AML-193 (cell line): ENCODE results near the gene RBMS1.

Experiments used
- DNase-seq, 2 experiments: peaks; one replicate each; lab custom pipeline; 2025; lab: John Stamatoyannopoulos, UW

RBMS1 gene

GRCh38 chr2:160493227-160494028 is at the start of gene RBMS1:
Gene RBMS1, minus strand, starts transcription at chr2:160493807. Its CDS starts 444 bp downstream, at chr2:160493363.
- no peak for DNase-seq

DNA sequence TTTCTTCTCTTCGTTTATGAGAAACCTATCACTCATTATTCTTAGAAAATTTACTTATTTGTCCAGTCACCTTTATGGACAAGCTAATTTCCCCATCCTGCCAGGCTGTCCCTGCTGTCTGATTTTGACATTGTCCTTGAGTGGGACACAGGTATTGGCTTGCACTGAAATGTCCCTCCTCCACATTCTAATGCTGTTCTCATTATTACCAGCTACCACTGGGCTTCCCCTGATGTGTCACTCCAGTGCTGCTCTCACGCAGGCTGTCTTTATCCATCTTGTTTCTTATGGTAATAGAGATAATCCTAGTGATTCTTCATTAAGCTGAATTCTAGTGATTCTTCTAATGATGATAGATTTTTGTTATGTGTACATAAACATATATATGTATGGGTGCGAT is 48.1 kb upstream of the RBMS1 start:
- no peak for DNase-seq

DNA sequence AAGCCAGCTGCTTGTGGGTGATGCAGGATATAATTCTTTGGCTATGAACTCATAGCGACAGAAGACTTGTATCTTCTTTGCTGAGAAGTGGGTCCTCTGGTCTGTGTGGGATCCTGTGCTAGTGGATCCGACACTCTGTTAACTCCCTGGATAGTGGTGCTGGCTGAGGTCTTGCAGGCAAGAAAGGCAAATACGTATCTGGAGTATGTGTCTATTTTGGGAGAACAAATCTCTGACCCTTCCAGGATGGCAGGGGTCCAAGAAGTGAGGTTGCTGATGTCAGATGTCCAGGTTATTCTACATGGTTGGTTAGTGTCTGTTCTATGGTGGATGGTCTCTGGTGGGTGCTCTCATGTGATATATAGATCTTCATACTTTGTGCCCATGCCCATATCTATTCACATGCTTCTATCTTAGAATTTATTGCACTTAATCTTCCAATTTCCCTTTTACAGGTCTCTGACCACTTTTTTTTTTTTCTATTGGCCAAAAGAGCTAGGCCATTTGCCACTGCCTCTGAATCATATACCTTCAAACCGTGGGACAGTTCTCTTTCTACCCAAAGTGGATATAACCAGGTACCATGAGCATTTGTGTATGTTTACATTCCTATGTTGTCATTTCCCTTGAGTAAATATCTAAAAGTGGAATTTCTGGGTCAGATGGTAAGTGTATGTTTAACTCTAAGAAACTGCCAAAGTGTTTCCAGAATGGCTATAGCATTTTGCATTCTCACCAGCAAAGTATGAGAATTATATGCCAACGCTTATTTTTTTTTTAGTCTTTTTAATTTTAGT is 45.1 kb upstream of the RBMS1 start:
- DNase-seq = no peak

DNA sequence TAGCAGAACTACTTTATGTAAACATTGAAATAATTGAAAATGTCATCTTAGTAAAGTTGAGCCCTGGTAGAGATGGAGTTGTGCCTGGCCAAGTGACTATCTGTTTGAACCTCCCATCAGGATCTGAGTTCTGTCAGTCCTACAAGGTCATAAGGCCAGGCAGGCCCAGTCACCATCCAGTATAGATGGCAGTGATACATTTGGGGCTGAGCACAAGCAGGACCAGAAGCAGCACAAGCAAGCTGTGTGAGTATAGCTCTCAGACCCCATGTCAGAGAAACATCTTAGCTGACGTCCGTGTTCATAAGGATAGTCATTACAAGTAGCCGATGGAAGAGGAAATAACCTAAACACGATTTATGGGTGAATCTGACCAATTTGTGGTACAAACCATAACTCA is 44.5 kb upstream of the RBMS1 start:
- DNase-seq = no peak

- no peak for DNase-seq
Observed at GRCh38 chr2:160534996-160535395, 41.4 kb upstream of the RBMS1 start.

DNA sequence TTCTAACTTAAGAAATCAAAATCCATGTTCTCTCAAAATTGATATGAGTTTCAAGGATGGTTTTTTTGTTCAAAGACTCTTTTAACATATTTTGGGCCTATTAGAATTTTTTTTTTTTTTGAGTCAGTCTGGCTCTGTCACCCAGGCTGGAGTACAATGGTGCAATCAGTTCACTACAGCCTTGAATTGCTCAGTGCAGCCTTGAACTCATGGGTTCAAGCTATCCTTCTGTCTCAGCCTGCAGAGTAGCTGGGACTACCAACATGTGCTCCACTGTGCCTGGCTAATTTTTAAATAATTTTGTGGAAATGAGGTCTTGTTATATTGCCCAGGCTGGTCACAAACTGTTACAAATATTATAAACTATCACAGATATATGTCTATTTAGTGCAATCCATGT is 40.6 kb upstream of the RBMS1 start:
- DNase-seq = no peak

DNA sequence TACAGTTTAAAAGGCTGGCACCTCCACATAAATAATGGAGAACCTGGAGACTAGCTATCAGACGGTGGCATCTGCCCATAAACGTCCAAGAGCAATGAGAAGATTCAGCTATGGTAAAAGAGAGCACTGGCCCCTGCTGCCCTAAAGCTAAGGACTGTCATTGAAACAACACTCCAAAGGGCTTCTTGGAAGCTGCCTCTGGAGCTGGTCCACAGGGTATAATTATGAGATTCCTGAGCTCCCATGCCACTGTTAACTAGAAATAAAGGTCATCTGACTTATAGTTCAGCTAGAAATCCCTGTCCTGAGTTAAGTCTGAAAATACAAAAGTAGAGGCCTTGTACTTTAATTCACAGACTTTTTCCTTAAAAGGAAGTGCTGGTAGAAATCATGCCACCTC is 39.9 kb upstream of the RBMS1 start:
- no peak for DNase-seq

DNA sequence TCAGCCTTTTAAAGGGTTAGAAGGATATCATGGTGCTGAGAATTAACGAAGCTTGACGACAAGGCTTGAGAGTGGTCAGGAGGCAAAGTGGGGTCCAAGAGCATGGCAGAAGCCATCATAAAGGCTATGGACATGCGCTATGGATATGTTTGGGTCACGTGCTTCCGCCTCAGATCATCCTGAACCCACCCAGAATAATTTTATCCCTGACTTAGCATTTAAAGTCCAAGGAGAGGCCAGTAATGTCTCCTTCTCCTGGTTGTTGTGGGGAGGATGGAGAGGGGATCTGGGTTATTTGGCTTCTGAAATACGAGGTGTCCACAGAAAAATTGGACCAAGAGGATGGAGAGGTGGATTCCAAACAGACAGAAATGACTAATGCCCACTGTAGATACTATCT is 38.8 kb upstream of the RBMS1 start:
- no peak for DNase-seq

DNA sequence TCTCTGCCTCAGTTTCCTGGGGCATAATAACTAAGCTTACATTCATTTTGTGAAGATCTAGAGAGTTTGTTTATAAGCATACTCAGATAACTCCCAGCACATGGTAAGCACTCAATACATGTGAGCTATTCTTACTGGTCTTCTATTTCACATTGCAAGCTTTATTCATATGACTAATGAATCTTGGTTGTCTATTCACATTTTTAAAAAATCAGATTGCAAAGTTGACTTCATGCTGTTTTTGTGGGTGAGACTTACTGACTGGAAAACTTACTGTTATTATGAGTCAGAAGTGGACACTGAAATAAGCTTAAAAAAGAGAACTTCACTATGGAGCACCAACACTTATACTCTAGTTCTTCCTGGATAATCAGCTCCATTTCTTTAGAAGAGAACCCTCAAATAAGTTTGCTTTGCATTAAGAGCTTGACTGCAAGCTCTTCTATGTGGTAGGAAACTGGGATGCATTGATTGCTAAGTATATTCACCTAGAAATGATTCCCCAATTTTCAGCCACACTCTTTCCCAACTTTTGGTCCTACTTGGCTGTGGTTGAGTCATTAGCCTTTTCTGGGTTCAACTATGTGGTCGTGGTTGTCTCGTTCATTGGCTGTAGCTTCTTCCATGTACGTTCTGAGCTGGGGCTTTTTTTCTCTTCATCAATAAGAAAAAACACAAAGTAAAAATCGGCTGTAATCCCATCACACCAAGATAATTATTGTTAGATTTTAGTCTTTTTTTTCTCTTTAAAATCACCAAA is 29.5 kb upstream of the RBMS1 start:
- DNase-seq = peak; percentile 3 to 6

- no peak for DNase-seq
Observed at GRCh38 chr2:160517731-160518130, 24.1 kb upstream of the RBMS1 start.

DNA sequence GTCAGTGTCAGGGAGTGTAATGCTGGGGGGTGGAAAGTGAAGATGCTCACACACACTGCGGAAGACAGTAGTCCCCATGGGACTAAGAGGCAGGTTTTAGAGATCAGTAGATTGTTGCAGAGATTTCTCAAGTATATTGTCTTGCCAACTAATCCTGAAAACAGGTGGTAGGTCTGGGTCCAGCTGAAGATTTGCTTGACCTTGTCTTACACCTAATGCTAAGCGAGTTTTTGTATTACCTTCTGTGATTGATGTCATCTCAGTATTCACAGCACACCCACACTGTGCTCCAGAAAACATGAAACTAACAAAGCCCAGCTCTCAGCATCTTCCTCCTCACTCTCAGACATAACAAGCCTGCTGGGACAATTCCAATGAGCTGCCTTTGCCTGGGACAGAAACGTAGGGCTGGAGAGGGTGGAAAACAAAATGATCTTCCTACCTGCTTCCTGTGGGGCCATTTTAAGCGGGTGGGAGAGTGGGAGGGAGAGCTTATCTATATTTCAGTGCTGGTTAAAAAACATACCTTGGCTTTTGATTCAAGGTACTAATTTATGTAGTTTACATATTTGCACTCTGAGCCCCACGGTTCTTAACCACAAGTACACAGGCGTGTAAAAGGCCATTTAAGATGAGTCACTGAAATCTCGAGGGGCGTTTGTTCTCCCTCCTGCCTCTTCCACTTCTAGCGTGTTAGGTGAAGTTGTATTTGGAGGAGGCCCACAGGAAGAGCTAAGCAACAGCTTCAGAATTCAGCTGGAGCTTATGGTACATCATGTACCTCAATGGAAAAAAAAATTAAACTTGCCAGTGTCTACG is 23.1 kb upstream of the RBMS1 start:
- DNase-seq = no peak

GRCh38 chr2:160515120-160515519 is 21.5 kb upstream of the RBMS1 start:
- DNase-seq = no peak

GRCh38 chr2:160513120-160513519 is 19.5 kb upstream of the RBMS1 start:
- DNase-seq = no peak

GRCh38 chr2:160512491-160512890 is 18.9 kb upstream of the RBMS1 start:
- DNase-seq = no peak

DNA sequence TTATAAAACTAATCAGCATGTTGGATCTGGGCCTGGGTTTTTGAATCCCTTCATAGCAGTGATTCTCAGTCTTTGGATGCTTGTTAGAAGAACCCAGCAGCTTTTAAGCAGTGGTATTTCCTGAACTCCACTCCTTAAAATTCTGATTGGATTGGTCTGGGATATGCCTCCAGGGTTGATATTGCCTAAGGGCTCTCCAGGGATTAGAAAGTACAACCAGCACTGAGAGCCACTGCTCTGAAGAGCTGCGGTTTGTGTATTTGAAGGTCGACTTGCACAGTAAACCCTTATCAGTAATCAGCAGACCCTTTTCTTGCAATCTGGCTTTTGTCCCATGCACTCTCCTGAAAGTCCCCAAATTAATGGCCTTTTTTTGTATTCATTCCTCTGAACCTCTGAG is 17.0 kb upstream of the RBMS1 start:
- DNase-seq = no peak

GRCh38 chr2:160509016-160509415 is 15.4 kb upstream of the RBMS1 start:
- DNase-seq = no peak

- no peak for DNase-seq
Observed at GRCh38 chr2:160507464-160507863, 13.9 kb upstream of the RBMS1 start.

- DNase-seq = no peak
Observed at GRCh38 chr2:160507046-160507407, 13.4 kb upstream of the RBMS1 start.

DNA sequence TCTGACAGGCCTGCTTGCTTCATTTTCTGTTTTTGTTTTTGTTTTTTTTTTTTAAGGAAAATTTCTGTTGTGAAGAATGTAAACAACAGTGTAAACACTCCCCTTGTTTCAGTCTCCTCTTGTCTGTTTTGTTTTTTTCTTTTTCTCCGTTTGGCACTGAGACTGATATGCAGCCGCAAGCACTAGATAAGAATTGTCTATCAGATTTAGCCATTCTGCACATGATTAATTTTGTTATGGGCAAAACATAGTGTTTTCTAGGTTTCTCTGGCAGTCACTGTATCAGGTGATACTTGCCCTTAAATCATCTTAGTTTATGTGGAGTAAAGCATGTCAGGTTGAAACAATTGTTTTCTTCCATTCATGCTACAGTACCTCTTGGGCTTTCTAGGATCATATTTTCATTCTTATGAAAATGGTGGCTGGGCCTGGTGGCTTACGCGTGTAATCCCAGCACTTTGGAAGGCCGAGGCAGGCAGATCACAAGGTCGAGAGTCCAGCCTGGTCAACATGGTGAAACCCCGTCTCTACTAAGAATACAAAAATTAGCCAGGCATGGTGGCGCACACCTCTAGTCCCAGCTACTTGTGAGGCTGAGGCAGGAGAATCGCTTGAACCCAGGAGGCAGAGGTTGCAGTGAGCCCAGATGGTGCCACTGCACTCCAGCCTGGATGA is 12.9 kb upstream of the RBMS1 start:
- DNase-seq = no peak

GRCh38 chr2:160505256-160505655 is 11.6 kb upstream of the RBMS1 start:
- DNase-seq = no peak

DNA sequence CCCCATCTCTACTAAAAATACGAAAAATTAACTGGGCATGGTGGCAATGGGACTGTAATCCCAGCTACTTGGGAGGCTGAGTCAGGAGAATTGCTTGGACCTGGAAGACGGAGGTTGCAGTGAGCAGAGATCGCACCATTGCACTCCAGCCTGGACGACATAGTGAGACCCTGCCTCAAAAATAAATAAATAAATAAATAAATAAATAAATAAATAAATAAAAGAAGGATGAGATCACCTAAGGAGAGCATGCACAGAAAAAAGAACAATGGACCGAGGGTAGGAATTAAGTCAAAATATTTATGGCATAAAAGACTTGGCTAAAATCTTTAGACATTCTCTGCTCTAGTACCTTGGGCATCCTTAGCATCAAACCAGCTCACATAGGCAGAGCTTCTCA is 8.9 kb upstream of the RBMS1 start:
- DNase-seq = no peak
